GM03348 (cell line): Measurements from ENCODE around the gene ALKAL2.

Source experiments
- DNase-seq: peaks from one replicate; pipeline ENCODE4 v3.0.0; 2012; ENCODE audit warnings: low spot score

Gene ALKAL2

DNA sequence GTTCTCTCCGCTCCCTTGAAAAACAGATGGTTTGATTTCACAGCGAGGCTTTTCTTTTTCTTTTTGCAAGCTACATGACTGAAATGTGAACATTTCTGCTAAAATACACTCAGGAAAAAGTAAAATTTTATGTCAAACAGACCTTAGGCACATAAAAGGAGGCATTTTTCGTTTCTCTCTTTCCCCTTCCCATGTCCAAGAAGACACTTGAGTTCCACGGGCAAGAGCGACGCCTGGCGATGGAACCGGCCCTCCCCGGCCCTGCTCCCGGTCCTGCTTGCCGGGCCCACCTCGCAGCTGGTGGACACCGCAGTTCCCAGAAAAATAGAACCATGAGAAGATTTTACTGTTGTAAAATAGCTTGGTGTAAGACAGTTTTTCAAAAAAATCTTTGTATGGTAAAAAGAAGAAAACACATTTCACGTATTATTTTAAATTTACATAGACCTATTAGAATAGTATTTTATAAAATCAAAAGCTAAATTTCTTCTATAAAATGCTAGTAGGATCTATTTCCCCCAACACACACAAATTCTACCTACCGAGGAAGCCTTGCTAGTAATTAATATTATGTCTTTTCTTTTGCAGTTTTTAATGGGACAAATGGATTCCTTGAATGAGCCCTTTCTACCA, 2.3 kb upstream of the ALKAL2 start:
- DNase-seq: peak; percentile 91

DNA sequence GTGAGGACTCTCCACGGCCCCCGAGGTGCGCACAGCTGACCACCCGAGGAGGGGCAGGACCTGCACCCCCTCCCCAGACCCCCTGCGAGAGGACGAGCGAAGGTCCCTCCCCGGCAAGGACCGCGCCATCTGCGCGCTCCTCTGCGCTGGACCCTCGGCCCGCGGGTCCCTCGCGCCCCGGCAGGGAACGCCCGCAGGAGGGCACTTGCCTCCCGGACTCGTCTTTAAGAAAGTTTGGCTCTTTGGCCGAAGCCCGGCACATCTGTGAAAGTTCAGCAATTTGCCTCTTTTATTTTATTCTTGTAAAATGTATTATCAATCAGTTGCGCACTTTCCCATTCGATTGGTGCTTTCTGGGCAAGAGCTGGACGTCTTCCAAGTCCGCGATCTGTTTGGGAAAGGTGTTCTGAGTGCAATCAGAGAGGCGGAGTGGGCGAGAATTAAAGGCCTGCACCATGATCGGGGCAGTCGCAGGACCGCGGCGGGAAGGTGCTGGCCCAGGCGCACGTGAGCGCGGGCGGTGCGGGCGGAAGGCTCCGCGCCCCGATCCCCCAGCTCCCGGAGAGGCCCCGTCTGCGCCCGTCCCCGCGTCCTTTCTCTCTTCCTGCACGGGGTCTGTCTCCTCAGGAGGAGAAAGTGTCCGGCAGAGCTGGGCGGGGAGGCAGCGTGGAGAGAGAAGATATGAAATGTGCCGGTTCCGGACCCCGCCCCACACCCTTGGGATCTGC, 1.6 kb upstream of the ALKAL2 start:
- peak; percentile 45 for DNase-seq

DNA sequence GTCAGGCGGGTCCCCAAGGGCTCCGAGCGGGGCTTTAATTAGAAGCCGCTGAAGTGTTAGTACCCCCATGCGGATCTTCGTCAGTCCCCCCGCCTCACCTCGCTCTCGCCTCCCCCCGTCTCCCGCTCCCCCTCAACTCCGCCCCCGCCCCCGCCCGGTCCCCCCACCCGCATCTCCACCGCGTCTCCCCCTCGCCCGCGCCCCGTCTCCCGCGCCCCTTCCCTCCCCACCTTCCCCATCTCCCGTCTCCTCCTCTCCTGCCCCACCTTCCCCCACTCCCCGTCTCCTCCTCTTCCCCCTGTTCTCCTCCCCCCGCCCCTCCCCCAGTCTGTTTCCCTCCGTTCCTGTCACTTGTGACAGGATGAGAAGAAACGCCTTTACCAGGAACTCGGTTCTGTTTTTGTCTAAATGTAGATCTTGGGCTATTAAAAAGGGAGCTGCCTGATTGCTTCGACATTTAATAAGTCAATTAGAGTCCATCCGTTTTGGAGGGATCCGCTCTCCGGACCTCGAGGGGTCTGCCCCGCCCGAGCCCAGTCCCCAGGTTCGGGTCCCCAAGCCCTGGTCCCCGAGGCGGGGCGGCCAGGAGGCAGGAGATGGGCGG, 969 bp upstream of the ALKAL2 start:
- DNase-seq: no peak

DNA sequence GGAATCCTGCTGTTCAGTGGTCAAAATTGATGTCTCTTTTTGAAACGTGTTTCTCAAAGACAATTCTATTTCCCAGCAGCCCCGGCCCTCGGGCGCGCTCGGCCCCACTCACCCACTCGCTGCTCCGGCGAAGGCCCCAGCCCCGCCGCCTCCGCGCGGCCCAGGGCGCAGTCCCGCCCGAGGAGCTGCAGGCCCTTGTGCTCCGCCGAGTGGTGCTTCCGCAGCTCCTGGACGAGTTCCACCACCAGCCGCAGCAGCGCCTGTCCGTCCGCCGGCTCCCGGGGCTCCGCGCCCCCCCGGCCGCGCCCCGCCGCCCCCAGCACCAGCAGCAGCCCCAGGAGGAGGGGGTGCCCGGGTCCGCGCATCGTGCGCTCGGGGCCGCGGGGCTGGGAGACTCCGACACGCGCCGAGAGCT, 413 bp downstream of the ALKAL2 start:
- DNase-seq: peak; percentile 54

DNA sequence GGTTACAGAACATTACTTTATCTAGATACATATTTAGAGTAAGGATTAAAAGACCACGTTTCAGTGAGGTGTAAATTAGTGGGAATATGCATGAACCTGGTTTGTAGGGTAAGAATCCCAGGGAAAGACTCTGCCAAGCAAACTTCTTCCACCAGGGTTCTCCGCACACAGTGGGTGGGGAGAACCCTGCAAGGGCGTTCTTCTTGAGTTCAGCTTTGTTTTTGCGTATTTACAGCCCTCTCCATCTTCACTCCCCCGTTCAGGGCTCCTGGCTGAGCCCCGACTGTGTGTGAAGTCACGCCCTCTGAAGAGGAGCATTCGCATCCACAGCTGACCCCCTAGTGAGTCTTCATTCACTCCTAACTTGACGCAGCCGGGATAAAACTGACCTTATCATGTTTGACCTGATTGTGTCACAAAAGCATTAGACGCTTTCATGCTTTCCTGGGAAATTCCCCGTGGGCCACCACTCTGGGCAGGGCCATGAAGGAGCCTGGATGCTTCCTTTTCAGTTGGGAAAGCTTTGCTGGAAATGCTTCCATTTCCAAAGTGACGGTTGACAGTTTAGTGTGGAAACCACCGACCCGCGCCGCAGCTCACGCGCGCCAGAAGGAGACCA, 1.0 kb downstream of the ALKAL2 start:
- no peak for DNase-seq

DNA sequence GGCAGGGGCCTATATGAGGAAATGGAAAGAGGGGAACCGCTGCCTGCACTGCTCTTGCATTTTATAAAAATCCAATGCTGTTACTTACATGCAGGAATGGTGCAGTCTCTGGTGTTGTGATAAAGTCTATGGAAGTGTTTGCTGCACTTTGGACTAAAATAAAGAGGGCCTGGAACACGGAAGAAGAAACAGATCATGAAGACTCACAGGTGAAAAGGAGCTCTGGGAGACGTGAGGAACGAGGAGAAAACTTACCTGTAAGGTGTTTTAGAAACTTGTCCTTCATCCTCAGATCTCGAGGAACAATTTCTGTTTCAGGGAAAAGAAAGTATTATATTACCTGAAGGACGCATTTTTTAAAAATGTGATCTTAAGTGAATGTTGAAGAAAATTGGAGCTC, 1.9 kb downstream of the ALKAL2 start:
- no peak for DNase-seq

DNA sequence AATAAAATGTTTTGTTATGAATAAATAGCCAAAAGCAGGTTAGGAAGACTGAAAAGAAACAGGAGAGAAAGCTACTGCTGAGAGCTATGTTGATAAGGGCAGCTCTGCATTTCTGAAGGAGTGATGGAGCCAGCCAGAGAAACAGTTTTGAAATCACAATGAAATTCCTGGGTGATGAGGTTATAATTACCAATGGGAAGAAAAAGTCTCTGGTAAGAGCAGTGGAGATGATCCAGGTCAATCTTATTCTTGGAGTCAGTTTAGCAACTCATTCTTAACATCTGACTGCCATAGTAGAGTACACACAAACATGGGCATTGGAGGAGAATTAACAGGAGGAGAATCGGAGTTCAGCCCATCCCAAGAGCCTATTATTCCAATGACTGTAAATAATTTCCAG, 2.4 kb downstream of the ALKAL2 start:
- DNase-seq: peak; percentile 85

DNA sequence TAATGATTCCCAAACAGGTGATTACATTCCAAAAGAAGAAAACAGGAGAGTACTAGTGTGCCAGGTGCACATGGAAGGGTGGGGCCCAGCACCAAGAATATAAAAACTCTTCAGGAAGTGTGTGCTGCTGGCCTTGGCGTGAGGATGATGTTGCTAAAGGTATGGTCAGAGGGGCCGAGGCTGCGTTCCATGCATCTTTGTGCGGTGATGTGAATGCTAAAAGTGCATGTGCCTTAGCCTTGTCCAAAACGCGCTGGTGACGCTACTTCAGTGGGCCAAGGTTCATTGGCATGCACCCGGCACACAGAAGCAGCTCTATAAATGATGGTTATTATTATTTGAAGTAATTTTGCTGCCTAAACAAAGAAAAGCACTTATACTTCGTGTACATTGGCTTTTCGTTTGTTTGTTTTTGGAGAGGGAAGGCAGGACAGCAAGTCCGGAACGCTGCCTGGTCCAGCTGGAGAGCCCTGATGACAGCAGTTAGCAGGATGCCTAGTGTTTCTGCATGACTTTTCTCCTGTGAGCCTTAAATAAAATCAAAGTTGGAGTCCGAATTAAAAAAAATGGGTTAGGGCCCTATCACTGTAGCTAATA, 2.9 kb downstream of the ALKAL2 start:
- DNase-seq: no peak

DNA sequence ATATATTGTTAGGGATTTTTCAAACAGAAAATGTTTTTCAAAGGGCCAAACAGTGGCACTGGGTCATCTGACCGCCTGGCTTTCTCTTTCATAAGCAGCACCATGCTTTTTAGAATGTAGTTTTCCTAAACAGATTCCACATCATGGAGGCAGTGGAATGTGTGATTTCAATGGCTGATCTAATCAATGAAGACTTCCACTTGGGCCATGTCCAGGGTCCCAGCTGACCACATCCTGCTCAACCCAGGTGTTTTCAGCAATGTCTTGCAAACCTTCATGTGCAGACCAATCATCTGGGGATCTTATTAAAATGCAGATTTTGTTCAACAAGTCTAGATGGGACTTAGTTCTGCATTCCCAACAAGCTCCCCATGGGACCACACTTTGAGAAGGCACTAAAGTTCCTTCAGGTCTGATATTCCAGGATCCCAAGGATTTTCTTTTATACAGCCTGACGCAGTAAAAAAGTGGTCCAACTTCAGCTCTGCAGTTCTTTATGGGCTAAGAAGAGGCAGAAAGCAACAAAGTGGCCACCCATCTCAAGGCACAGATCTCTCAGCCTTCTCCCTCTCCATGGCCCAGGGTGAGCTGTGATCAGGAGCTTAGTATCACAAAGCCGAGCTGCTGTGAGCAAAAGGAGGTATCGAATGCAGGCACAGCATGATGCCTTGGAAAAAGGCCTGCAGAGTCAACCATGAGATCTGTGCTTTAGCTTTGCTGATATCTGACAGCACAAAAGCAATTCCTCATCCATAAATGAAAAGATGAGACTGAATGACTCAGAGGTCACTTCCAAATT, 3.7 kb downstream of the ALKAL2 start:
- DNase-seq: no peak

DNA sequence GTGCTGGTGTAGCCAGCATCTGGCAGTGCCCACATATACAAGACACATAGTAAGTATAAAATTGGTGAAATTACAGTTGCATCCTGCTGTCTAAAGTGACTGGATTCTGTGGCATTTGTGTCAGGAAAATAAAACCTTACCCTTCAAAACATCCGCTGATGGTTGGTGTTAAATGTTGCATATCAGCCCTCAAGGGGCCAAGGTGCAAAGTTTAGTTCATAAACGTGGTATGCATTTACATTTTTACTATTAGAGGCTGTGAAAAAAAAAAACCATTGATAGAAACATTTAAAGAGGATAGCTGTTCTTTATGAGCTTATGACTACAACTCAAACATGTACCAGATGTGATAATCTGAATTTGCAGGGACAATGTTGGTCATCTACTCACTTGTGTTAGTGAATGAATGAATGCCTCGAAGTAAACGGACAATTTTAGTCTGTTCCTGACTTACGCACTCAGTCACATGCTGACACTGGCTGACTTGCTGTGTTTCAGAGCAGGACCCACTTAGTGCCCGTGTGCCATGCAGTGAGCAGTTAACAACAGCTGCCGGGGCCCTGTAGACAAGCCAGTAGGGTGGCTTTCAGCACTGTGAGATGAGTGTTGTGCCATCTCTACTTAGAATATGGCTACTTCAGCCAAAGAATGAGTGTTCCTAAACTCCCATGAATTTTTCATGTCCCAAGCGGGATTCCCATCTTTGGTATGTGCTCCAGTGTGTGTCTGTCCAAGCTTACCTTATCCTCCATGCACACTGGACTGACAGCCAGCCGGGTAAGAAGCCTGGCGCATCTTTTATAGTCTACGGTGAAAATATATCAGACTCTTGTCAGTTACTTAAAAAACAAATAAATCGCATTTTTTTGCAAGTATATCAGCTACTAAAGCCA, 5.3 kb downstream of the ALKAL2 start:
- DNase-seq: no peak

DNA sequence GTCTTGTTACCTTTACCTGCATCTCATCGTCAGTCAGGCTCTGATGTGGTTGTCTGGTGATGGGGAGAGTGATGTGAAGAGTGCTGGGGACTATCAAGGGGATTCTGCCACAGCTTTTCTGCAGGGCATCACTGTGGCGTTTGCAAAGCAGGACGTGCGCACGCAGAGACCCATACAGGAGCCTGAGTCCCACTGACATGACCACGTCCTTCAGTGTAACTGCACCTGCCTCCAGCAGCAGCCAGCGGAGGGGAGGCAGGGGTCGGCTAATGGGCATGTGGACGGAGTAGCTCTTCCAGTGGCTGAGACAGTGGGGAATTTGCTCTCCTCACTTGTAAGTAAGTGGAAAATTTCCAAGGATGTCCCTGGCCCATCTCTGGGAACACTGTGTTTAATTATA, 6.5 kb downstream of the ALKAL2 start:
- DNase-seq: no peak

DNA sequence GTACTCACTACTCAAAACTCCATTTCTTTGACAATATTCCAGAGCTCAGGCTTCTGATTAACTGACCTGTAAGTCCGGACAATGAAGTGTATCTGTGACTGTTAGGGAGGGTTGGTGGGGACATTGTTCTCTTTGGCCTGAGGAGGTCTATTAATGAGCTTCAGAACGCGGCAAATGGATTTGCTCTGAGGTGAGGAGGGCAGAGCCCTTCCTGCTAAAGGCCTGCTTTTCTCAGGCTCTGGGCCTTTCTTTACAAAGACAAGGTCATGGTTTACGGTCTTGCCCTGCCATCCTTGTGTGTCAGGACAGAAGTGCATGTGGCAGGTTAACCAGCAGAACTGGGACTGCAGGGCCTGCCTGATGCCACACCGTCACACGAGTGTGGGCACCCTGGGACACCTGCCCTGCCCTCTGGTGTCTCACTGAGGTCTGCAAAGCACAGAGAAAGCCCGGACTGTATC, 7.2 kb downstream of the ALKAL2 start:
- no peak for DNase-seq

DNA sequence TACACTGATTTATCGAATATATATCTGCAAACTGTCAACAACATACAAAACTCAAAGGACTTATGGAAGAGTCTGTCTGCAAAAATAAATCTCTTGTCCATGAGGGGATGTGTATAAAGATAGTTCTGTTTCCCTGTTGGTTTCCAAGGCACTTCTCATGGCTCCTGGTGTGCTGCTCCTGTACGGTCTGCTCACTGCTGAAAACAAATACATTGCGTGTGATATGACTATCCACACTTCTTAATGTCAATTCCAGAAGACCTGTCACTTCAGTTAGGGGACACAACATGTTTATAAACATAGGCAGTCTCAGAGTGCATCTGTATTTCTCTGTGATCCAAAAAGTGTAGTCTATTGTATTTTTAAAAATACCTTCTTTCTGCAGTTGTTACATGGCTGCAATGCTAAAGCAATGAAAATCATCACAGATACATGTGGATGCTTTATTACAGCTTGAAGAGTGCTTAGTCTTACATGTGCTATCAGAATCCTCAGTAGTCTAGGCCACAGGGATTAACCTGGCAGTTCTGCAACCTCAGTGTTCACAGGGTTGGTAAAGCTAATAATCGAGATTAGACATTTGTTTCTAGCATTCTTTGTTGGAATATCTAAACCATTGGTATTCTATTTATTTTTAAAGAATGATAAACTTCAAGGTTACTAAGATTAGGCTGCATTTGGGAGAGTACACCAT, 7.8 kb downstream of the ALKAL2 start:
- no peak for DNase-seq

DNA sequence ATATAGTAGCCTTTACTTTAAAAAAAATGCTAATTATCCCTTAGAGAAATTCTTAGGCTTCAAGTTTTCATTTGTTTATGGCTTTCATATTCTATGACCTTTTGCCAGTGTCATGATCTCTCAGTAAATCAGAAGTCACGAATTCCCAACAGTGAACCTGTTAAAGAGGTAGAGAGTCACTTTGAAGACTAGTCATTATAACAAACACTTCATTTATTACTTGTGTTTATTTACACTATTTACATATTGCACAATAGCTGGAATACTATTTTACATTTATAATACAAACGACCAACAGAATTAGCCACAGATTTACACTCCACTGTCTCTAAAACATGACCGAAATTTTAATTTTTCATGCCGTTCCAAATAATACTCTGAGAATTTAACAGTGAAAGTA, 8.5 kb downstream of the ALKAL2 start:
- no peak for DNase-seq

DNA sequence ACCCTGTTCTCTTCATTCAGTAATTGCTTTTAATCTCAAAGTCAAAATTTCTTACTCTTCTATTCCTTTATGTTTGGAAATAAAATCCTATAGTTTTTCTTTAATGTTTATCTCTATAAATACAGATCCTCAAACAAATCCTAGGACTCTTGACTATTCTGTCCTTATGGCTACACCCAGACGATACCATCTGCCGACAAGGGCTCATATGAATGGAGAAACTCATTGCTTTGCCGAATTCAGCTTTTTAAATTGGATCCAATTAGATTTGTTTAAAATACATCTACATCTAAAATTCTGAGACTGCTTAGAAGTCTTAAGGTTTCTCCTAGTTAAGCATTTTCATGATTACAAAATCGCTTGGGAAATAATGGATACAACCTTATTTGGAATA, 9.0 kb downstream of the ALKAL2 start:
- DNase-seq: no peak

DNA sequence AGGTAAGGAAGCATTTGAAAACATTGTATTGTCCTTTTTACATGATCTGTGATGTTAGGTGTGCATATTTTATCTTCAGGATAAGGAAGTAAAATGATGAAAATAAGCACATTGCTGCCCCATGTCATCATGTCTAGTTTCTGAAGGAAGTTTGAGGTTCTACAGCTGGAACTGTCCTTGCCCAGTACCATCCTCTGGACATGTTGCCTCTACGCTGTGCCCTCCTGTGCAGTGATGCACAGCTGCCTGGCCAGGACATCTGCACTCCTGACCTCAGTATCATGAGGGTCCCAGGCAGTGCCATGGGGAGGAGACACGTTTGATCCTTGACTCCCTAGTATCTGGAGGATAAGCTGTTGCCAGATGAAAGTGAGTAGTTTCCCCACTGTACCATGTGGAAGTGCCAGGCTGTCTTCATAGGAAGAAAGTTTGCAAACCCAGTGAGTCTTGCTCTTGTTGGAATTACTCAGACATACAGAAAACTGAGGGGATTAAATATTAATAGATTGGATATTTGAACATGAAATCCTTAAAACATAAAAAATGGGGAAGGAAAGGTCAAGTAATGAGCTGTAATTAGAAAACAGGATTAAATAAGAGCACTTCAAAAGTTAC, 9.5 kb downstream of the ALKAL2 start:
- DNase-seq: no peak

DNA sequence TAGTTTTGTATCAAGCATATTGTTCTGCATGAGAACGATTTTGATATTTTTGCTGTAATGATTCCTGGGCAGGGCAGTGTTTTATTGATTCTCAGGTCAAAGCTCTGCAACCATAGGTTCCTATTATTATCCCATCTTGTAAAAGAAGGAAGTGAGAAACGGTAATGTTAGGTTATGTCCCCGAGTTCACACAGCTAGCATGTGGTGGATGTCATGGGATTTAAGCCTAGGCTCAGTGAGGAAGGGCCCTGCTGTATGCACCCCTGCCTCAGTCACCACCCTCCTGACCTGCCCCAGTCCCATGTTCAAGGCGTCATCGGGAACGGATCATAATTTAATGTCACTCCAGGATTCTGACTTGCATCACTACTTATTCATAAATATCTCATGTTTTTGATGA, 12.4 kb downstream of the ALKAL2 start:
- no peak for DNase-seq

DNA sequence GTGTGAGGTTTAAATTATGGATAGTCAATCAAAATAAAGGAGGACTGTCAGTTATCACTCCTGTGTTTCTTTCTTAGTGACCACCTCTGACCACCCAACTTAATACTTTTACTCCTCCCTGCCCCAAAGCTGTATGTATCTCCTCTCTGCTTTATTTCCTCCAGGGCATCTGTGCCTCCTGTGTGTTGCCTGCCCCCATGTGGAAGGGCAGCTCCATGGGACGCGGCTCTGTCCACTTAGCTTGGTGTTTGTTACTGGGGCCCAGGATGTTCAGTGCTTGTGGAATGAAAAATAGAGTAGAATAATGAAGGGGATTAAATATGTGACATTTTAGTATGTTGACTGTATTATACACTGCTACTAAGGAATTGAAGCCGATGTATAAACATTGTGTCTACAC, 13.4 kb downstream of the ALKAL2 start:
- no peak for DNase-seq

DNA sequence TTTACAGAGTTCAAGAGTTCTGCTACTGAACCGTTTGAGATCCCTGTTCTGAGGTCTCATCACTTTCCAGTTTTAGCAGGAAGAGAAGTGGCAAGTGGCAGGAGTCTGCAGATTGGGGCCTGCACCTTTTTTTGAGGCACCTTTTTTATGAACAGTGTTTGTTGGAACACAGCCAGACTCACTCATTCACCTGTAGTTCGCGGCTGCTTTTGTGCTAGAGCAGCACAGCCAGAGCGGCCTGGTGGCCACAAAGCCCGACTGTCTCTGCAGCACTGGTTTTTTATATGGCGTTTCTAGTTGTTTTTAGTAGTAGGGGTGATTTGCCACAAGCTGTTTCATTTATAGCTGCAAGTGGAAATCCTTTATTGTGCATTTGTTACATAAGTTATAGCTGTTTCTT, 14.6 kb downstream of the ALKAL2 start:
- DNase-seq: no peak

DNA sequence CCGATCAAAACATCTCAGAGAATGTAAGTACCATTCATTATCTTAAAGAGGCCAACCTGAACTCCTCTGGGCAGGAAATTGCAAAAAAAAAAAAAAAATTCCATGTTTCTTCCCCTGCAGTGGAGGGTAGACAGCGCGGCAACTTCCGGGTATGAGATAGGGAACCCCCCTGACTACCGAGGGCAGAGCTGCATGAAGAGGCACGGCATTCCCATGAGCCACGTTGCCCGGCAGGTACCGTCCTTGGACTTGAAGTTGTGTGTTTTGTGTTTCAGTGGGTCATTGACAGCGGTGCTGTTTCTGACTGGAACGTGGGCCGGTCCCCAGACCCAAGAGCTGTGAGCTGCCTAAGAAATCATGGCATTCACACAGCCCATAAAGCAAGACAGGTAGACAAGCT, 16.0 kb downstream of the ALKAL2 start:
- DNase-seq: no peak
